Left kidney (tissue), 2 donors: ENCODE data around the gene PARVG. TPM values are rescaled to one million over a fixed set of nuclear protein-coding genes. Genes with fewer than 3 reads are reported as not detected.

Experiments
- DNase-seq: peaks from one replicate; pipeline ENCODE4 v3.0.0-alpha.2; 2013
- polyA plus RNA-seq: library from polyadenylated mRNA; unstranded; fragments of 120-200 nt; gene quantifications from one replicate; pipeline ENCODE4 v1.2.1, GENCODE V29; 2013; ENCODE audit not compliant: insufficient read length

Gene PARVG
- polyA plus RNA-seq, 1 donor, result 2.0 TPM

DNA sequence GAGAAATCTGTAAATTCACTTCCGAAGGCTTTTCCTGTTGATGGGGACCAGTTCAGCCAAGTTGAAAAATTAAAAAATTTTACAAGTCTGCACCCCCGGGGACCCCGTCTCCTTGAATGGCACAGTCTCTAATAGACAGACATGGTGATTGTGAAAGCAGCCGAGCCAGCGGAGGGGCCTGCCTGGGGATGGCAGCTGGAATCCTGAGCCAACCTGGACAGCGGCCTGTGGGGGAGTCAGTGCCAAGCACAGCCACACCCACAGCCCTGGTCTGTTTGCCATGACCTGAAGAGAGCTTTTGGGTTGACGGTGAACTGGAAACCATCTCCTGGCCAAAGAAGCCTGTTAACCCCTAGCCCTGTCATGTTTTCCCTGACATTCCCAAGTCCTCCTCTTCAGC, 64.7 kb downstream of the PARVG start:
- DNase-seq, result no peak

DNA sequence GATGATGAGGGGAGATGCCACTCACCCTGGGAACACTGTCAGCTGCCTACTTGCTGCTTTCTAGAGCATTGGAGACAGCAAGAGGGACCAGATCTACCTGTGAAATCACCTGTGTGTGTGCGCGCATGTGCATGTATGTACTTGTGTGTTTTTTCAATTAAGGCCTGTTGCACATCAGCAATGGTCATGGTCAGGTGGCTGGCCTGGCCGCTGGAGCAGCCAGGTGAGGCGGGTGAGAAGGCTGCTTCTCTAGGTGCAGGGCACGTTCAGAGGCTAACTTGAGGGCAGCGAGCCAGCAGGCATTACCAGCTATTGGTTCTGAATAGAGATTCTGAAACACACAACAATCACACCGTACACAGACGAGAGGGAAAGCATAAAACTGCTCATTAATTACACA, 65.1 kb downstream of the PARVG start:
- no peak for DNase-seq

GRCh38 chr22:44246615-44247326, 66.0 kb downstream of the PARVG start:
- no peak for DNase-seq

DNA sequence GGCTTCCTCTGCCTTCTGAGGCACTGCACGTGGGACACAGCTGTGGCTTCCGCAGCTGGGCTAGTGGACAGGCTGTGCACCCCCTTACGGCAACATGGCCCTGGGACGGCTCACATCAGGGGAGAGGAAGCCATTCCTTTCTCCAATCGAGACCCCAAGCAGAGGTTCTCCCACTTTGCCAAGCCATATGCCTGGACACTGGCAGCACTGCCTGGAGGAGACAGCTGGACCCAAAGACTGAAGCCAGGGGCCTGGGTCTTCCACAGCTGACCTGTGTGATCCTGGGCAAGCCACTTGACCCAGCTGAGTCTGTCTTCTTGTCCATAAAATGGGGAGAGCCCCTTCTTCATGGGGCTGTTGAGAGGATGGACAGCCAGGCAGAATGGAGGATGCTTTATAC, 66.6 kb downstream of the PARVG start:
- no peak for DNase-seq

GRCh38 chr22:44247923-44248892, 67.5 kb downstream of the PARVG start:
- DNase-seq, result no peak

GRCh38 chr22:44248926-44249325, 68.2 kb downstream of the PARVG start:
- DNase-seq, result no peak

GRCh38 chr22:44249376-44250147, 68.8 kb downstream of the PARVG start:
- DNase-seq, result no peak

DNA sequence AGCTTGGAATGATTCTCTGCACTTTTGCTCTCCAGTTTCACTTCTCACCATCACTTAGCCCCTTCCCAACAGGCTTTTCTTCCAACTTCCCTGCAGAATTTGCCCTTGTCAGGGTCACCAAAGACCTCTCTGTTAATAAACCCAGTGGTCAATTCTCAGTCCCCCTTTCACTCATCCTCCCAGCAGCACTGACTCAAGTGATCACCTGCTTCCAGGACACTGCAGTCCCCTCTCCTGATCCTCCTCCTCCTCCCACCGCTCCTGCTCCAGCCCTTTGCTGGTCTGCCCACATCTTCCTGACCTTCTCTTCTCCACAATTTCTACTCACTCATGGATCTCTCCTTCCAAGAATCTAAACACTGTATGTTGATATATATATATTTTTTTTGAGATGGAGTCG, 74.1 kb downstream of the PARVG start:
- DNase-seq, result no peak

GRCh38 chr22:44256085-44256484, 75.4 kb downstream of the PARVG start:
- DNase-seq, result no peak

DNA sequence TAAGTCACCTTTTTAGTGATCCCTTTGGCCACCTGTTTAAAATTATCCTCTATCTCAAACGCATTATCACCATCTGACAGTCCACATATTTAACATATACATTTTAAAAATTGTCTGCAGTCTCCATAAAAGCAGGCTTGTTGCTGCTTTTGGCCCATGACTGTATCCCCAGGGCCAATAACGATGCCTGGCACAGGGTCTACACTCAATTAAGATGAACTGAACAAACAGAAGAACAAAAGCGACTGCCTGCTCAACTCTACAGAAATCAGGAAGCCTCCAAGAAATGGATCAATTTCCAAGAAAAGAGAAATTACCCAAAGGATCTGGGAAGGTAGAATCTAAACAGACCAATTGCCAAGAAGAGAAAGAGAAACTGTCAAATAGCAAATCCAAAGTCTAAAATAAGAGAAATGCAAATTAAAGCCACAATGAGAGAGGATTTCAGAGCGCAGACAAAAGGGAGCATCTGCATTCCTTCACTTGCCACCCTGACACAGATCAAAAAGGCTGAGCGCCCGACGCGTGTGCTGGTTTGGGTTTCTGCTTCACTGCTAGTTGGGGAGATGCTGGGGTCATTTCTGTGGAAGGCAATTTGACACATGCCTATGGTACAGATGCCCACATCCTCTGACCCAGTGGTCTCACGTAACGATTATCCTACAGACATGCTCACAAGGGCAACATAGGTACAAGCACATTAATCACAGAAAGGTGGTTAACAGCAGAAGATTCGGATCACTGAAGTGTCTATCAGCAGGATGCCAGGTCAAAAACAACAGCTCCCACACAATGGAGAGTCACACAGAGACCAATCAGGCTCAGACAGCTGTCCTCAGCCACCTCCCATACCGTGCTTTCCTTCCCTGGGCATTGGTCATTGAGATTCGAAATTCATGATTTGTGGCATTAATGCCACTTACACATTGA, 76.1 kb downstream of the PARVG start:
- no peak for DNase-seq

Other genes with a start within 250 kb of the PARVG start
- 60.5 TPM for gene SAMM50, start 225.5 kb upstream of the PARVG start, polyA plus RNA-seq
- 17.9 TPM for gene PARVB, start 156.6 kb upstream of the PARVG start, polyA plus RNA-seq
- gene SHISAL1, start 132.0 kb downstream of the PARVG start, polyA plus RNA-seq, result 2.3 TPM